ENCODE data around the gene COL23A1. TPM values are rescaled to one million over a fixed set of nuclear protein-coding genes. Genes with fewer than 3 reads are reported as not detected.

Gene COL23A1
- total RNA-seq, 1 experiment from 2014 or later, result not detected

DNA sequence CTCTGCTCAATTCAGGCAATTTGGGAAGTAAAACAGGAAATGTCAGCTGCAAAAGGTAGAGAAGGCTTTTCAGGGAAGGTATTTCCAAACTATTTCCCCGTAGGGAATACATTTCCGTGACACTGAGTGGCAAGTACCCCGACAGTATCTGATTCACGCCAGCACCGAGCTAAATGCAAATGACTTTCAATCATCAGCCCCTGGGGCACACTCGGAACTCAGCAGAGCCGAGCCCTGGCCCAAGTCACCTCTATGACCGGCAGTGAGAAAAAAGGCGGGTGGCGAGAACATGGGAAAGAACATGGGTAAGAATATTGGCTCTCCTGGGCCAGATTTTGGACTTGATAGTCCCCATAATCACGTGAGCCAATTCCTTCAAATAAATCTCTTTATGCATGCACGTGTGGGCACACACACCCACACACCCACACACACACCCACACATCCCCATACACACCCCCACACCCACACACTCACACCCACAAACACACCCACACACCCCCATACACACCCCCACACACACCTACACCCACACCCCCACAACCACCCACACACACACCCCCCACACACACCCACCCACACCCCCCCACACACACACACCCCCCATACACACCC is 43.0 kb downstream of the COL23A1 start:
- H3K9me3 ChIP-seq (ENCODE audit: low read depth, low read length, poor library complexity, severe bottlenecking), result no peaks in the 10 kb centered on the region
- no peak overlapping the region for H3K27ac ChIP-seq (ENCODE audit: low read depth, low read length, poor library complexity, severe bottlenecking)
- no TSS peak for BruUV-seq (replicated peaks)
- ChIA-PET POLR2A (ENCODE audit: low non-redundant PET) (no interaction called here), CTCF (no interaction called here)
- no peak for DNase-seq (ENCODE audit: low spot score)
- H3K4me1 ChIP-seq (ENCODE audit: insufficient read depth, low read length, poor library complexity, severe bottlenecking), result no peaks in the 10 kb centered on the region
- H3K36me3 ChIP-seq (ENCODE audit: insufficient read depth, low read length, poor library complexity, severe bottlenecking), result no peaks in the 10 kb centered on the region
- TF ChIP-seq CTCF (conservative IDR thresholded peaks at IDR 0.05; ENCODE audit: low read depth, low read length) (no peak), EZH2 (IDR thresholded peaks at IDR 0.05; ENCODE audit: borderline replicate concordance, low read depth, low read length, poor library complexity, severe bottlenecking) (no peak)
- no peak overlapping the region for H3K4me3 ChIP-seq (ENCODE audit: low read depth, low read length, poor library complexity, severe bottlenecking)
- intact Hi-C loops (cut with micrococcal nuclease; ENCODE audit: unreplicated experiment), result no loop called here
- no peaks in the 10 kb centered on the region for H3K27me3 ChIP-seq (replicated peaks; ENCODE audit: insufficient read depth, low read depth, low read length, poor library complexity)

DNA sequence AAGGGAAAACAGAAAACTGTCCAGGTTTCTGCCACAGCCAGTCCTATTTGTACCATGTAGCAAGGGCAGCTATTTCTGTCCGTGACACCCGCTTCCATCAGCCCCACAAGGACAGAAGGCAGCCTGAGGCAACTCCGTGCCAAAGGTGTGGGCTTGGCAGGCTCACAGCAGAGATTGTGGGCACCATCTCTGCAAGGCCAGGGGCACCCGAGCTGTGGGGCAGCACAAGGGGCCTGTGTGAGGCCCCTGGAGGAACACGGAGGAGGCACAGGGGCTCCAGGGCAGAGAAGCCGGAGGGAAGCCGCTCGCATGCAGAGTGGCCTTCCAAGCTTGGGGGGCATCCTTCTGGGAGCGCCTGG is 43.5 kb downstream of the COL23A1 start:
- no TSS peak for BruUV-seq (replicated peaks)
- TF ChIP-seq CTCF (conservative IDR thresholded peaks at IDR 0.05; ENCODE audit: low read depth, low read length) (no peak), EZH2 (IDR thresholded peaks at IDR 0.05; ENCODE audit: borderline replicate concordance, low read depth, low read length, poor library complexity, severe bottlenecking) (no peak)
- CTCF ChIA-PET, result no interaction called here

GRCh38 chr5:178545941-178546674 is 44.1 kb downstream of the COL23A1 start:
- H3K9me3 ChIP-seq (ENCODE audit: low read depth, low read length, poor library complexity, severe bottlenecking), result no peaks in the 10 kb centered on the region
- TF ChIP-seq CTCF (conservative IDR thresholded peaks at IDR 0.05; ENCODE audit: low read depth, low read length) (no peak), EZH2 (IDR thresholded peaks at IDR 0.05; ENCODE audit: borderline replicate concordance, low read depth, low read length, poor library complexity, severe bottlenecking) (no peak)
- BruUV-seq (replicated peaks), result no TSS peak
- no peak overlapping the region for H3K27ac ChIP-seq (ENCODE audit: low read depth, low read length, poor library complexity, severe bottlenecking)
- no peaks in the 10 kb centered on the region for H3K4me1 ChIP-seq (ENCODE audit: insufficient read depth, low read length, poor library complexity, severe bottlenecking)
- ChIA-PET CTCF (no interaction called here), POLR2A (ENCODE audit: low non-redundant PET) (no interaction called here)
- no peak for DNase-seq (ENCODE audit: low spot score)
- H3K36me3 ChIP-seq (ENCODE audit: insufficient read depth, low read length, poor library complexity, severe bottlenecking), result no peaks in the 10 kb centered on the region
- no peaks in the 10 kb centered on the region for H3K27me3 ChIP-seq (replicated peaks; ENCODE audit: insufficient read depth, low read depth, low read length, poor library complexity)
- intact Hi-C loops (cut with micrococcal nuclease; ENCODE audit: unreplicated experiment), result no loop called here
- no peak overlapping the region for H3K4me3 ChIP-seq (ENCODE audit: low read depth, low read length, poor library complexity, severe bottlenecking)

More for the DNA sequence above, 43.5 kb downstream of the COL23A1 start:
- POLR2A ChIA-PET (ENCODE audit: low non-redundant PET), result no interaction called here
- no peak for DNase-seq (ENCODE audit: low spot score)
- Histone ChIP-seq H3K4me3 (ENCODE audit: low read depth, low read length, poor library complexity, severe bottlenecking) (no peak overlapping the region), H3K36me3 (ENCODE audit: insufficient read depth, low read length, poor library complexity, severe bottlenecking) (no peaks in the 10 kb centered on the region), H3K9me3 (ENCODE audit: low read depth, low read length, poor library complexity, severe bottlenecking) (no peaks in the 10 kb centered on the region), H3K27me3 (replicated peaks; ENCODE audit: insufficient read depth, low read depth, low read length, poor library complexity) (no peaks in the 10 kb centered on the region), H3K4me1 (ENCODE audit: insufficient read depth, low read length, poor library complexity, severe bottlenecking) (no peaks in the 10 kb centered on the region), H3K27ac (ENCODE audit: low read depth, low read length, poor library complexity, severe bottlenecking) (no peak overlapping the region)
- intact Hi-C loops (cut with micrococcal nuclease; ENCODE audit: unreplicated experiment), result no loop called here
